HepG2 (cell line): Measurements from ENCODE around the gene CFAP43. TPM values are rescaled to one million over a fixed set of nuclear protein-coding genes. Genes with fewer than 3 reads are reported as not detected.

Experiments
- ATAC-seq: fragments of 200-7000 bp; cut with Tn5 transposase; 3 replicates; pipeline ENCODE4 v1.9.1; 2020; ENCODE audit warnings: mild to moderate bottlenecking, moderate library complexity
- BruUV-seq: library from RNA; stranded (reverse); fragments of 400-500 nt; replicated peaks from 2 replicates; lab custom pipeline; 2021; lab: Mats Ljungman, UMichigan
- CTCF ChIA-PET: fragments of 300-600 bp; formaldehyde crosslinking; extraction: SDS; loops from one replicate; lab custom pipeline; 2021; ENCODE audit warnings: low total read pairs, inconsistent platforms, low intra/inter-chr PET ratio; lab: Yijun Ruan, JAX
- POLR2A ChIA-PET: fragments of 350-600 bp; sonication (Branson Sonifier 250); formaldehyde crosslinking; loops from one replicate; lab custom pipeline; 2020; ENCODE audit warnings: antibody characterized with exemption, inconsistent platforms; lab: Yijun Ruan, JAX
- DNase-seq: peaks from one replicate; pipeline ENCODE4 v3.0.0-alpha.2; 2015; ENCODE audit warnings: low spot score
- FAIRE-seq: peaks from 3 replicates; lab custom pipeline; 2011; peaks lifted over from hg19 to GRCh38; lab: Jason Lieb, UNC
- H2AFZ ChIP-seq: one replicate; pipeline ENCODE4 v1.6.1; 2011; ENCODE audit warnings: low read length, inconsistent platforms
- H3K27ac ChIP-seq: fragments of 300-600 bp; 3 replicates; pipeline ENCODE4 v1.8.0; 2011; ENCODE audit warnings: mixed run types, mild to moderate bottlenecking, mixed read lengths, low read length, inconsistent platforms; ENCODE audit not compliant: insufficient read depth; ENCODE audit errors: extremely low read length
- H3K27me3 ChIP-seq, 2 experiments: fragments of 200-600 bp in 1 of 2; 2 replicates in 1 of 2; 3 replicates in 1 of 2; pipeline versions ENCODE4 v1.6.0 to v1.8.0; 2011; ENCODE audit warnings: low read length in 2 of 2, mild to moderate bottlenecking in 2 of 2, moderate library complexity in 2 of 2, inconsistent platforms in 1 of 2; ENCODE audit not compliant: insufficient read depth in 2 of 2, control insufficient read depth in 1 of 2
- H3K36me3 ChIP-seq, 2 experiments: fragments of 200-600 bp in 1 of 2; replicated peaks in 1 of 2; 2 replicates in 1 of 2; 3 replicates in 1 of 2; pipeline versions ENCODE4 v1.5.1 to v1.8.0; 2011; ENCODE audit warnings: low read length in 2 of 2, inconsistent platforms in 1 of 2; ENCODE audit not compliant: insufficient read depth in 2 of 2, control insufficient read depth in 1 of 2
- H3K4me1 ChIP-seq: 2 replicates; pipeline ENCODE4 v1.5.1; 2012; ENCODE audit warnings: low read length, inconsistent platforms; ENCODE audit not compliant: insufficient read depth
- H3K4me2 ChIP-seq: 2 replicates; pipeline ENCODE4 v1.6.0; 2011; ENCODE audit warnings: low read depth, low read length, inconsistent platforms
- H3K4me3 ChIP-seq, 3 experiments: fragments of 200-600 bp in 1 of 3; sonication (generic), shearing (Covaris generic) in 1 of 3; replicated peaks in 1 of 3; 2 replicates each; pipeline ENCODE4 v1.5.1; 2011 to 2016; ENCODE audit warnings: low read length in 3 of 3, inconsistent platforms in 2 of 3, low read depth in 2 of 3, mild to moderate bottlenecking in 2 of 3, control low read depth in 1 of 3, mixed read lengths in 1 of 3; ENCODE audit not compliant: insufficient read depth in 1 of 3
- H3K79me2 ChIP-seq: one replicate; pipeline ENCODE4 v1.6.1; 2011; ENCODE audit warnings: low read length, inconsistent platforms; ENCODE audit not compliant: insufficient read depth
- H3K9ac ChIP-seq: 2 replicates; pipeline ENCODE4 v1.6.0; 2011; ENCODE audit warnings: mild to moderate bottlenecking, low read depth, low read length, inconsistent platforms; ENCODE audit not compliant: insufficient read depth
- H3K9me3 ChIP-seq: 2 replicates; pipeline ENCODE4 v1.5.1; 2012; ENCODE audit warnings: mild to moderate bottlenecking, low read length
- H4K20me1 ChIP-seq: 2 replicates; pipeline ENCODE4 v1.6.0; 2011; ENCODE audit warnings: inconsistent platforms, mild to moderate bottlenecking, low read length, moderate library complexity; ENCODE audit not compliant: insufficient read depth
- BCLAF1 ChIP-seq: fragments of 450-650 bp; IDR thresholded peaks from 2 replicates; pipeline ENCODE4 v1.6.1; 2017; ENCODE audit warnings: mild to moderate bottlenecking
- CREB3 ChIP-seq: sonication (generic); formaldehyde crosslinking; IDR thresholded peaks from 2 replicates; pipeline ENCODE4 v1.5.0; 2020; ENCODE audit warnings: missing genetic modification reagents
- GMEB1 ChIP-seq: sonication (generic); formaldehyde crosslinking; IDR thresholded peaks from 2 replicates; pipeline ENCODE4 v1.5.1; 2020; ENCODE audit warnings: missing genetic modification reagents, mild to moderate bottlenecking, borderline replicate concordance
- HNF4A ChIP-seq: sonication (generic); formaldehyde crosslinking; IDR thresholded peaks from 2 replicates; pipeline ENCODE4 v1.4.0; 2020; ENCODE audit warnings: missing genetic modification reagents
- IKZF1 ChIP-seq: fragments of 450-650 bp; IDR thresholded peaks from 2 replicates; pipeline ENCODE4 v1.7.1; 2016
- MYNN ChIP-seq: sonication (generic); formaldehyde crosslinking; IDR thresholded peaks from 2 replicates; pipeline ENCODE4 v1.4.0; 2020; ENCODE audit warnings: mild to moderate bottlenecking, low read depth, missing genetic modification reagents
- PHB2 ChIP-seq: fragments of 450-650 bp; IDR thresholded peaks from 2 replicates; pipeline ENCODE4 v1.6.1; 2018; ENCODE audit not compliant: partially characterized antibody
- RBFOX2 ChIP-seq: fragments of 200-400 bp; formaldehyde crosslinking; IDR thresholded peaks from 2 replicates; pipeline ENCODE4 v1.6.1; 2017; ENCODE audit warnings: low read depth, mild to moderate bottlenecking, low read length
- TEF ChIP-seq: sonication (generic); formaldehyde crosslinking; IDR thresholded peaks from 2 replicates; pipeline ENCODE4 v1.5.0; 2020; ENCODE audit warnings: missing genetic modification reagents
- YEATS2 ChIP-seq: sonication (generic); formaldehyde crosslinking; IDR thresholded peaks from 2 replicates; pipeline ENCODE4 v1.4.0; 2020; ENCODE audit warnings: missing genetic modification reagents, borderline replicate concordance
- ZBTB14 ChIP-seq: sonication (generic); formaldehyde crosslinking; IDR thresholded peaks from 2 replicates; pipeline ENCODE4 v1.4.0; 2020; ENCODE audit warnings: missing genetic modification reagents
- ZFP37 ChIP-seq: sonication (generic); formaldehyde crosslinking; IDR thresholded peaks from 2 replicates; pipeline ENCODE4 v1.4.0; 2020; ENCODE audit warnings: missing genetic modification reagents, borderline replicate concordance
- ZNF253 ChIP-seq: sonication (generic); formaldehyde crosslinking; IDR thresholded peaks from 2 replicates; pipeline ENCODE4 v1.8.0; 2022; ENCODE audit warnings: mild to moderate bottlenecking, missing genetic modification reagents, borderline replicate concordance
- ZNF276 ChIP-seq: sonication (generic); formaldehyde crosslinking; IDR thresholded peaks from 2 replicates; pipeline ENCODE4 v1.4.0; 2020; ENCODE audit warnings: mild to moderate bottlenecking, low read depth, missing genetic modification reagents
- ZNF317 ChIP-seq: sonication (generic); formaldehyde crosslinking; IDR thresholded peaks from 2 replicates; pipeline ENCODE4 v1.5.0; 2020; ENCODE audit warnings: mild to moderate bottlenecking, missing genetic modification reagents
- ZNF879 ChIP-seq: sonication (generic); formaldehyde crosslinking; IDR thresholded peaks from 2 replicates; pipeline ENCODE4 v1.8.1; 2023; ENCODE audit warnings: missing genetic modification reagents
- WGBS: methylation state at CpG from one replicate; pipeline ENCODE4 v1.1.6; 2017; ENCODE audit warnings: low lambda C conversion rate; 5-methylcytosine and 5-hydroxymethylcytosine counted together
- in situ Hi-C: cut with HindIII; loops from 2 replicates; pipeline ENCODE4 v1.10.0; 2017; ENCODE audit warnings: low pct_unique_long_range_greater_than_20kb; ENCODE audit not compliant: extremely low pct_ligation_motif_present
- intact Hi-C: fragments of 100-400 bp; cut with micrococcal nuclease; formaldehyde crosslinking; loops from one replicate; pipeline ENCODE4 v1.10.0; 2022; ENCODE audit not compliant: unreplicated experiment
- polyA plus RNA-seq, 8 experiments: library from polyadenylated mRNA; depleted of rRNA in 3 of 8; stranded (reverse) in 7 of 8; unstranded in 1 of 8; fragments of >200 nt; fragmentation: Illumina TruSeq in 4 of 8; extraction: Trizol in 4 of 8; gene quantifications; 2 replicates each; pipeline versions ENCODE4 v1.2.1 to v1.2.3, GENCODE V29; 2011 to 2016; ENCODE audit warnings: low read depth in 4 of 8, missing spikeins in 1 of 8, mixed read lengths in 1 of 8; ENCODE audit not compliant: insufficient read depth in 1 of 8
- total RNA-seq, 5 experiments: library from RNA; depleted of rRNA; stranded (reverse); fragments of >200 nt; fragmentation: Illumina TruSeq; extraction: Trizol; gene quantifications; 2 replicates each; pipeline ENCODE4 v1.2.3, GENCODE V29; 2016; ENCODE audit warnings: low read depth in 1 of 5

CFAP43 gene
- total and polyA plus RNA-seq, 2 of the 13 experiments (the other 11 are each of a cell fraction or from before 2014, with no cell fraction given) = 0.24 to 0.38 TPM

GRCh38 chr10:104104418-104104817 is 127.7 kb downstream of the CFAP43 start (continued):
- TF ChIP-seq ZNF276 (no peak), ZNF879 (CRISPR knock-in tag) (no peak), HNF4A (CRISPR knock-in tag) (no peak), ZNF253 (CRISPR knock-in tag) (no peak), ZNF317 (no peak), MYNN (CRISPR knock-in tag) (no peak), PHB2 (no peak), ZFP37 (CRISPR knock-in tag) (no peak), TEF (CRISPR knock-in tag) (no peak), ZBTB14 (no peak)

- intact Hi-C loops = no loop called here
- no peak overlapping the region for H3K9ac ChIP-seq
- ChIA-PET CTCF (no interaction called here), POLR2A (no interaction called here)
- no peaks in the 10 kb centered on the region for H3K9me3 ChIP-seq
- H3K27me3 ChIP-seq = no peaks in the 10 kb centered on the region; a peak in 1 of 5 replicates
- BruUV-seq = no TSS peak
- H3K79me2 ChIP-seq = no peaks in the 10 kb centered on the region
- no peaks in the 10 kb centered on the region for H4K20me1 ChIP-seq
- H3K4me2 ChIP-seq = no peak overlapping the region
- H3K4me1 ChIP-seq = no peaks in the 10 kb centered on the region
- FAIRE-seq (no peak), DNase-seq (no peak), ATAC-seq (no peak)
- in situ Hi-C loops = no loop called here
- no peak overlapping the region for H2AFZ ChIP-seq
- 0% methylated on average over 1 of the region's 1 CpG for WGBS
- no peaks in the 10 kb centered on the region for H3K36me3 ChIP-seq
- no peak overlapping the region for H3K27ac ChIP-seq
- no peak overlapping the region for H3K4me3 ChIP-seq
- TF ChIP-seq BCLAF1 (no peak), CREB3 (CRISPR knock-in tag) (no peak), RBFOX2 (no peak), IKZF1 (no peak), YEATS2 (CRISPR knock-in tag) (no peak), GMEB1 (CRISPR knock-in tag) (no peak)
These were observed 128.2 kb downstream of the CFAP43 start for GRCh38 chr10:104103956-104104355.
